Body of pancreas (tissue), 4 donors: ENCODE measurements around the gene ZNF581.

Source experiments
- CTCF ChIP-seq, 7 experiments: fragments of 450-650 bp in 4 of 7; fragments of 200-600 bp in 3 of 7; sonication (generic) in 3 of 7; IDR thresholded peaks; one replicate each; pipeline ENCODE4 v1.5.1; 2016 to 2019; ENCODE audit warnings: antibody characterized with exemption in 7 of 7
- POLR2A ChIP-seq, 3 donors: fragments of 450-650 bp; IDR thresholded peaks; one replicate each; pipeline ENCODE4 v1.6.1; 2016; ENCODE audit warnings: antibody characterized with exemption in 3 of 3, mild to moderate bottlenecking in 2 of 3

DNA sequence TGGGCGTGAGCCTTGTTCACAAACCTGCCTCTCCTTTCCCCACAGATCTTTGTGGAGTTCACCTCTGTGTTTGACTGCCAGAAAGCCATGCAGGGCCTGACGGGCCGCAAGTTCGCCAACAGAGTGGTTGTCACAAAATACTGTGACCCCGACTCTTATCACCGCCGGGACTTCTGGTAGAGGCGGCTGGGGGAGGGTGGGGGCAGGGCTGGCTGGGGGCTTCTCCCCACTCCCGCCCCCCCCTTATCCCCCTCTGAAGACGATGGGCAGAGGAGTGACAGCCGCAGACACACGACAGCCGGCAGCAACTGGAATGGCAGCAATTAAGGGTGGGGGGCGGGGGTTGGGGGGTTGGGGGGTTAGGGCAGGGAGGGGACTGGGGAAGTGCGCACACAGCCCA lies 30.4 kb downstream of the ZNF581 start:
- TF ChIP-seq CTCF (IDR thresholded peaks at IDR 0.05) = no peak
- no peak for TF ChIP-seq POLR2A (IDR thresholded peaks at IDR 0.05)
